ENCODE results near the gene TSEN54.

DNA sequence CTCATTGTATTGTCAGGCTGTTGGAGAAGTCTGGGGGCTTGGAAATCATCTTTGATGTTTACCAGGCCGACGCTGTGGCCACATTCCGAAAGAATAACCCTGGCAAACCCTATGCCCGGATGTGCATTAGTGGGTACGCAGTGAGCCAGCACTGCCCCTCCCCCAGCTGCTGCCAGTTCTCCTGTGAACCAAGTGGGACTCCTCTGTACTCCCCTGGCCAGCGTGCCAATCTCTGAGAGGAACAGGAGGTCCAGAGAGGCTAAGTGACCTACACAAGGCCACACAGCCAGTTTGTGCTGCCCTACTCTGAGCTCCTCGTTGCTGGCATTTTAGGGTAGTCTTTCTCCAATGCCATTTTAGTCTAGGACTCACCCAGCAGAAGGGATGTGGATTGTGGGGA lies 7.3 kb downstream of the TSEN54 start:
- TF ChIP-seq POLR2AphosphoS5 (IDR thresholded peaks at IDR 0.05; ENCODE audit: borderline replicate concordance, low read depth, low read length), result no peak
- no peak for TF ChIP-seq EZH2 (IDR thresholded peaks at IDR 0.05)

All from SK-N-MC (cell line).